ENCODE results near the gene DHX8.
"Not testable (repeated sequence)": the region's sequence is repeated elsewhere in the genome, so short reads cannot be mapped to it uniquely, and the experiment has no call there.

DHX8 gene

GRCh38 chr17:43483674-43484551 lies at the start of gene DHX8:
TSS of gene DHX8 (plus strand) at chr17:43483975. CDS start at chr17:43484038, 63 bp downstream.
- peak; percentile 98 for DNase-seq

- DNase-seq, result no peak
Measured at GRCh38 chr17:43434902-43435319, 48.9 kb upstream of the DHX8 start.

- DNase-seq, result no peak
Measured at GRCh38 chr17:43437756-43438155, 46.0 kb upstream of the DHX8 start.

GRCh38 chr17:43438626-43439025 lies 45.1 kb upstream of the DHX8 start:
- DNase-seq, result no peak

GRCh38 chr17:43439041-43439440 lies 44.7 kb upstream of the DHX8 start:
- no peak for DNase-seq

GRCh38 chr17:43442711-43443110 lies 41.1 kb upstream of the DHX8 start:
- DNase-seq, result no peak

- DNase-seq, result no peak
Measured at GRCh38 chr17:43443381-43443780, 40.4 kb upstream of the DHX8 start.

GRCh38 chr17:43444223-43445008 lies 39.4 kb upstream of the DHX8 start:
- DNase-seq, result no peak

GRCh38 chr17:43445009-43445589 lies 38.7 kb upstream of the DHX8 start:
- DNase-seq, result no peak

- DNase-seq, result no peak
Measured at GRCh38 chr17:43446773-43447172, 37.0 kb upstream of the DHX8 start.

- DNase-seq, result no peak
Measured at GRCh38 chr17:43448720-43449469, 34.9 kb upstream of the DHX8 start.

GRCh38 chr17:43449470-43450248 lies 34.1 kb upstream of the DHX8 start:
- DNase-seq, result no peak

- not testable (repeated sequence) for DNase-seq
Measured at GRCh38 chr17:43450791-43451190, 33.0 kb upstream of the DHX8 start.

- DNase-seq, result not testable (repeated sequence)
Measured at GRCh38 chr17:43451741-43452140, 32.0 kb upstream of the DHX8 start.

- no peak for DNase-seq
Measured at GRCh38 chr17:43453331-43453812, 30.4 kb upstream of the DHX8 start.

GRCh38 chr17:43454868-43455267 lies 28.9 kb upstream of the DHX8 start:
- no peak for DNase-seq

GRCh38 chr17:43456029-43456428 lies 27.7 kb upstream of the DHX8 start:
- no peak for DNase-seq

- no peak for DNase-seq
Measured at GRCh38 chr17:43456661-43457361, 27.0 kb upstream of the DHX8 start.

GRCh38 chr17:43457362-43457692 lies 26.4 kb upstream of the DHX8 start:
- no peak for DNase-seq

- DNase-seq, result not testable (repeated sequence)
Measured at GRCh38 chr17:43459878-43460277, 23.9 kb upstream of the DHX8 start.

- DNase-seq, result no peak
Measured at GRCh38 chr17:43461185-43461584, 22.6 kb upstream of the DHX8 start.

Measured in activated effector memory CD4-positive, alpha-beta T cell treated with Interleukin-2 at 50 U/mL for 16 hours (primary cell).